Body of pancreas (tissue), 4 donors: Measurements from ENCODE around the gene POLR1C. TPM values are rescaled to one million over a fixed set of nuclear protein-coding genes. Genes with fewer than 3 reads are reported as not detected.

Experiments
- ATAC-seq: fragments of 150-250 bp; one replicate; pipeline ENCODE4 v1.9.1; 2016
- DNase-seq, 4 donors: peaks; one replicate each; pipeline ENCODE4 v3.0.0-alpha.2; 2019
- H3K27ac ChIP-seq, 4 donors: fragments of 200-600 bp; sonication (generic); 1 replicate in 3 of 4; 2 replicates in 1 of 4; pipeline versions ENCODE4 v1.5.1 to v1.6.1; 2016 to 2019; ENCODE audit warnings: mild to moderate bottlenecking in 1 of 4, mixed read lengths in 1 of 4, moderate library complexity in 1 of 4
- H3K27me3 ChIP-seq, 2 donors: fragments of 200-600 bp; sonication (generic); one replicate each; pipeline ENCODE4 v1.6.0; 2016; ENCODE audit warnings: mild to moderate bottlenecking in 1 of 2
- H3K36me3 ChIP-seq, 2 donors: fragments of 200-600 bp; sonication (generic); replicated peaks in 1 of 2; 2 replicates each; pipeline ENCODE4 v1.5.1; 2016; ENCODE audit warnings: low read depth in 2 of 2; ENCODE audit not compliant: insufficient read depth in 1 of 2
- H3K4me1 ChIP-seq: fragments of 200-600 bp; sonication (generic); one replicate; pipeline ENCODE4 v1.6.0; 2016
- H3K4me3 ChIP-seq, 2 donors: fragments of 200-600 bp; sonication (generic); 1 replicate in 1 of 2; 2 replicates in 1 of 2; pipeline ENCODE4 v1.5.1; 2016 to 2019
- H3K9me3 ChIP-seq, 3 donors: fragments of 200-600 bp; sonication (generic); 1 replicate in 2 of 3; 2 replicates in 1 of 3; pipeline ENCODE4 v1.5.1; 2016
- POLR2A ChIP-seq, 3 donors: fragments of 450-650 bp; IDR thresholded peaks; one replicate each; pipeline ENCODE4 v1.6.1; 2016; ENCODE audit warnings: antibody characterized with exemption in 3 of 3, mild to moderate bottlenecking in 2 of 3
- WGBS, 2 donors: methylation state at CpG; one replicate each; pipeline ENCODE4 v1.1.5; 2017; 5-methylcytosine and 5-hydroxymethylcytosine counted together
- intact Hi-C: fragments of 100-400 bp; cut with DNase I; formaldehyde crosslinking; loops from one replicate; pipeline ENCODE4 v1.15.1; 2023
- total RNA-seq, 2 donors: library from RNA; depleted of rRNA; stranded (reverse); fragments of >200 nt; gene quantifications; one replicate each; pipeline ENCODE4 v1.1.0, GENCODE V29; 2016
- TF ChIP-seq, protein P1 (sequence below), 7 experiments: fragments of 450-650 bp in 4 of 7; fragments of 200-600 bp in 3 of 7; sonication (generic) in 3 of 7; IDR thresholded peaks; one replicate each; pipeline ENCODE4 v1.5.1; 2016 to 2019; ENCODE audit warnings: antibody characterized with exemption in 7 of 7

The POLR1C gene
- total RNA-seq, 2 donors from 2014 or later = 19.1 to 20.2 TPM

- no peak for DNase-seq
- peaks cover 27% of the 10 kb centered on the region for H3K4me1 ChIP-seq
These were observed 7.5 kb upstream of the POLR1C start for GRCh38 chr6:43509142-43509983.

DNA sequence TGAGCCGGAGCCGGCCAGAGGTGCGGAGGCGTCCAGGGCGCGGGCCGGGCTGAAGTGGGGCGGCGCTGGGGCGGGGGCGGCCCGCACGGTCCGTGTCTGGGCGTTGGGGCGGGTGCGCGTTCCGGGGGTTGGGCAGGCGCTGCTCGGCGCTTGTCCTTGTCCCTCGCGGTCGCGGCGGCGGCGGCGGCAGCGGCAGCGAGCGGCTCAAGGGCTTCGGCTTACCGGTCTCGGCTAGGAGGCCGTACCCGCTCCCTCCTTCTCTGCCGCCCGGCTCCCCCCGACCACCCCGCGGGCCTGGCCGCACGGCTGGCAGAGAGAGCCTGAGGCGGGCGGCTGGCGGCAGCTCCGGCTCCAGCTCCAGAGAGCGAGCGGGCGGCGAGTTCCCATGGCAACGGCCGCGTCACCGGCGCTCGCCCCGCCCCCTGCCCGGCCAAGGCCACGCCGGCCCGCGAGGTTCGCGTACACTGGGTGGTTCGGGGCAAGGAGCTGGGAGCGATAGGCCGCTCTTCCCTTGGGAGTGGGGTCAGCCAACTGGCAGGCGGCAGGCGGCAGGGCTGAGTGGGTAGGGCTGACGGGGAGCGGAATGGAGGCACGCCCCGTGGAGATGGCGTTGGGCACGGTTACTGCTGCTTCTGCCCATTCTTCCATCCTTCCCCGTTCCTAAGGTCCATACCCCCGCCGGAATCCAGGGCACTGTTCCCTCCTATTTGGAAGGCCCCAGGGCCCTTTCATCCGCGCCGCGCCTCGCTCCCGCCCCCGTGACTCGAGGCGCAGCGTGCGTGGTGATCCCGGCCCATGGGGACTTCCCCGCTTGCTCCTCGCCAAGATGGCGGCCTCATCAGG, 6.7 kb upstream of the POLR1C start, which contains the start of gene LRRC73:
TSS of gene LRRC73 (minus strand) at position 363 of the 843 bp plus-strand sequence. CDS start 561 bp downstream, outside the sequence.
- TF ChIP-seq POLR2A (IDR thresholded peaks at IDR 0.05) = peak in 2 of 3 donors; percentile 50 to 54
- TF ChIP-seq, protein P1, sequence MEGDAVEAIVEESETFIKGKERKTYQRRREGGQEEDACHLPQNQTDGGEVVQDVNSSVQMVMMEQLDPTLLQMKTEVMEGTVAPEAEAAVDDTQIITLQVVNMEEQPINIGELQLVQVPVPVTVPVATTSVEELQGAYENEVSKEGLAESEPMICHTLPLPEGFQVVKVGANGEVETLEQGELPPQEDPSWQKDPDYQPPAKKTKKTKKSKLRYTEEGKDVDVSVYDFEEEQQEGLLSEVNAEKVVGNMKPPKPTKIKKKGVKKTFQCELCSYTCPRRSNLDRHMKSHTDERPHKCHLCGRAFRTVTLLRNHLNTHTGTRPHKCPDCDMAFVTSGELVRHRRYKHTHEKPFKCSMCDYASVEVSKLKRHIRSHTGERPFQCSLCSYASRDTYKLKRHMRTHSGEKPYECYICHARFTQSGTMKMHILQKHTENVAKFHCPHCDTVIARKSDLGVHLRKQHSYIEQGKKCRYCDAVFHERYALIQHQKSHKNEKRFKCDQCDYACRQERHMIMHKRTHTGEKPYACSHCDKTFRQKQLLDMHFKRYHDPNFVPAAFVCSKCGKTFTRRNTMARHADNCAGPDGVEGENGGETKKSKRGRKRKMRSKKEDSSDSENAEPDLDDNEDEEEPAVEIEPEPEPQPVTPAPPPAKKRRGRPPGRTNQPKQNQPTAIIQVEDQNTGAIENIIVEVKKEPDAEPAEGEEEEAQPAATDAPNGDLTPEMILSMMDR (IDR thresholded peaks at IDR 0.05) = no peak
- Histone ChIP-seq H3K9me3 (no peaks in the 10 kb centered on the region), H3K4me1 (peaks cover 36% of the 10 kb centered on the region), H3K4me3 (peak within 1 kb of the TSS; percentile 41 to 64), H3K36me3 (peaks cover 3 to 20% of the 10 kb centered on the region in 2 donors), H3K27ac (peak within 1 kb of the TSS; percentile 50 to 71 (median 65)), H3K27me3 (no peaks in the 10 kb centered on the region)
- WGBS, 2 donors = 6 to 14% methylated on average over 19 to 80 of the region's 96 CpGs
- intact Hi-C loops = loop anchor here (5.0 to 10.0 kb wide), 2 partner anchors 58 to 255 kb away; no protein-coding TSS in a partner anchor
- peak; percentile 88 for ATAC-seq
- peak; percentile 91 to 93 (median 92) for DNase-seq

More at GRCh38 chr6:43509142-43509983, 7.5 kb upstream of the POLR1C start:
- WGBS, 2 donors = 11 to 19% methylated on average over 26 to 55 of the region's 69 CpGs
- intact Hi-C loops = loop anchor here (5.0 to 10.0 kb wide), 2 partner anchors 57 to 255 kb away; no protein-coding TSS in a partner anchor
- peak overlapping the region in 1 of 2 donors; percentile 64 for H3K4me3 ChIP-seq
- H3K9me3 ChIP-seq = no peaks in the 10 kb centered on the region
- no peaks in the 10 kb centered on the region for H3K27me3 ChIP-seq
- TF ChIP-seq, protein P1 (IDR thresholded peaks at IDR 0.05) = no peak
- H3K27ac ChIP-seq = peak overlapping the region in 3 of 4 donors; percentile 50 to 71 (median 65)
- H3K36me3 ChIP-seq = peaks cover under 1 to 24% of the 10 kb centered on the region in 2 donors
- ATAC-seq = peak; percentile 3

DNA sequence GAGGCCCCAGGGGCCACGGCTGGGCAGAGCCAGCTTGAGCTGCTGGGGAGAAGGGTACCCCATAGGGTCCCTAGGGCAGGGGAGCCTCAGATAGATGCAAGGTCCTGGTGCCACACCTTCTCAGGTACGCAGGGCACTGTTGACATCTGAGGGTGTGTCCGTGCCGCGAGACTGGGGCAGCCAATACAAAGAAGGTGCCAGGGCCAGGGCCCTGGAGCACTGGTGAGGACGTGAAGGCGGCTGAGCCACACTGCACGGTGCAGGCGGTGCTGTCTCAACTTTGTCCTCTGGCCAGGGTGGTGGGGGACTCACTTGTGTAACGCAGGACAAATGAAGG, 6.1 kb upstream of the POLR1C start:
- intact Hi-C loops = no loop called here
- no peak for TF ChIP-seq POLR2A (IDR thresholded peaks at IDR 0.05)
- TF ChIP-seq, protein P1 (IDR thresholded peaks at IDR 0.05) = no peak
- DNase-seq (peak in 2 of 4 donors; percentile 31 to 42), ATAC-seq (no peak)
- Histone ChIP-seq H3K27ac (peak overlapping the region in 3 of 4 donors; percentile 50 to 71 (median 65)), H3K4me1 (peaks cover 42% of the 10 kb centered on the region), H3K36me3 (peaks cover 3 to 20% of the 10 kb centered on the region in 2 donors), H3K9me3 (no peaks in the 10 kb centered on the region), H3K4me3 (no peak overlapping the region), H3K27me3 (no peaks in the 10 kb centered on the region)
- 64 to 73% methylated on average over 1 to 10 of the region's 10 CpGs for whole genome bisulfite sequencing, 2 donors

GRCh38 chr6:43511824-43512415, 5.0 kb upstream of the POLR1C start:
- TF ChIP-seq, protein P1 (IDR thresholded peaks at IDR 0.05) = no peak
- TF ChIP-seq POLR2A (IDR thresholded peaks at IDR 0.05) = no peak
- no peaks in the 10 kb centered on the region for H3K27me3 ChIP-seq

More at GRCh38 chr6:43511824-43512415, 5.0 kb upstream of the POLR1C start:
- H3K4me3 ChIP-seq = no peak overlapping the region
- H3K27ac ChIP-seq = no peak overlapping the region
- peaks cover 3 to 20% of the 10 kb centered on the region in 2 donors for H3K36me3 ChIP-seq
- intact Hi-C loops = no loop called here
- DNase-seq (no peak), ATAC-seq (no peak)
- WGBS, 2 donors = 78 to 89% methylated on average over 11 of the region's 11 CpGs
- H3K4me1 ChIP-seq = peaks cover 42% of the 10 kb centered on the region
- H3K9me3 ChIP-seq = no peaks in the 10 kb centered on the region
